ENCODE results near the gene CAMKV. TPM values are rescaled to one million over a fixed set of nuclear protein-coding genes. Genes with fewer than 3 reads are reported as not detected.

CAMKV gene
- total RNA-seq, 1 experiment from 2014 or later, result 0.10 TPM

DNA sequence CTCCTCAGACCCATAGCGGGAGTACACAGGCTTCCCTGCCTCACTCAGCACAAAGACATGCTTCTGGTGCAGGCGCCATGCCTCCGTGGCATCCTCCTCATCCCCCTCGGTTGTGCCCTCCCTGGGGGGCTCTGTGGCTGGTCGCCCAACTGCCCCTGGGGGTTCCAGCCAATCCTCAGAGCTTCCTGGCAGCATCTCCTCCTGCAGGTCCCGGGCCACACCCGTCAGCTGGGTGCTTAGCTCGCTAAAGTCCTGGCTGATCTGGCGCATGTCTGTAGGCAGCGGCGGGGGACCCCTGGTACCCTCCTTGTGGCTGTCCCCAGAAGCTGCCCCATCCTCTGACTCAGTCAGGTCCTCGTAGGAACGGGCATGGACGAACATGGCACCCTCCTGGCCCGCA lies 41.9 kb upstream of the CAMKV start:
- Histone ChIP-seq H3K36me3 (ENCODE audit: control insufficient read depth in 1 of 2, insufficient read depth in 2 of 2, low read length in 2 of 2) (0 out of 4 replicates have a peak, but pooled peaks cover 0 to 6% of the 10 kb centered on the region in 2 experiments), H3K79me2 (ENCODE audit: insufficient read depth, low read length) (no peaks in the 10 kb centered on the region), H3K9ac (ENCODE audit: low read length) (no peak overlapping the region), H3K27me3 (ENCODE audit: insufficient read depth, low read length) (no peaks in the 10 kb centered on the region), H3K4me1 (ENCODE audit: control insufficient read depth in 1 of 2, insufficient read depth in 2 of 2, low read length in 2 of 2) (peaks cover 2% of the 10 kb centered on the region in 2 experiments; a peak in 3 of 4 replicates), H3K4me2 (ENCODE audit: low read length) (no peak overlapping the region), H3K4me3 (replicated peaks in 1 of 2; ENCODE audit: low read depth in 1 of 2, low read length in 2 of 2) (no peak overlapping the region), H4K20me1 (ENCODE audit: insufficient read depth) (no peaks in the 10 kb centered on the region), H3K9me3 (ENCODE audit: control insufficient read depth in 1 of 2, insufficient read depth in 1 of 2, low read depth in 1 of 2, low read length in 2 of 2) (no peaks in the 10 kb centered on the region), H3K9me2 (ENCODE audit: insufficient read depth) (no peaks in the 10 kb centered on the region), H2AFZ (ENCODE audit: low read depth, low read length, poor library complexity, severe bottlenecking) (no peak overlapping the region), H3K27ac (ENCODE audit: low read depth, low read length) (no peak overlapping the region)
- POLR2A ChIA-PET, result no interaction called here
- intact Hi-C loops (cut with micrococcal nuclease), result no loop called here
- TF ChIP-seq SP1 (IDR thresholded peaks at IDR 0.05; ENCODE audit: low read depth), result no peak
- TF ChIP-seq, protein P1, sequence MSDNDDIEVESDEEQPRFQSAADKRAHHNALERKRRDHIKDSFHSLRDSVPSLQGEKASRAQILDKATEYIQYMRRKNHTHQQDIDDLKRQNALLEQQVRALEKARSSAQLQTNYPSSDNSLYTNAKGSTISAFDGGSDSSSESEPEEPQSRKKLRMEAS (IDR thresholded peaks at IDR 0.05), result no peak
- no peak for TF ChIP-seq TCF7L2 (IDR thresholded peaks at IDR 0.05; ENCODE audit: borderline replicate concordance, extremely low read depth, insufficient read depth, insufficient read length)
- TF ChIP-seq, protein P2, sequence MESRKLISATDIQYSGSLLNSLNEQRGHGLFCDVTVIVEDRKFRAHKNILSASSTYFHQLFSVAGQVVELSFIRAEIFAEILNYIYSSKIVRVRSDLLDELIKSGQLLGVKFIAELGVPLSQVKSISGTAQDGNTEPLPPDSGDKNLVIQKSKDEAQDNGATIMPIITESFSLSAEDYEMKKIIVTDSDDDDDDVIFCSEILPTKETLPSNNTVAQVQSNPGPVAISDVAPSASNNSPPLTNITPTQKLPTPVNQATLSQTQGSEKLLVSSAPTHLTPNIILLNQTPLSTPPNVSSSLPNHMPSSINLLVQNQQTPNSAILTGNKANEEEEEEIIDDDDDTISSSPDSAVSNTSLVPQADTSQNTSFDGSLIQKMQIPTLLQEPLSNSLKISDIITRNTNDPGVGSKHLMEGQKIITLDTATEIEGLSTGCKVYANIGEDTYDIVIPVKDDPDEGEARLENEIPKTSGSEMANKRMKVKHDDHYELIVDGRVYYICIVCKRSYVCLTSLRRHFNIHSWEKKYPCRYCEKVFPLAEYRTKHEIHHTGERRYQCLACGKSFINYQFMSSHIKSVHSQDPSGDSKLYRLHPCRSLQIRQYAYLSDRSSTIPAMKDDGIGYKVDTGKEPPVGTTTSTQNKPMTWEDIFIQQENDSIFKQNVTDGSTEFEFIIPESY (IDR thresholded peaks at IDR 0.05; ENCODE audit: extremely low read depth, insufficient replicate concordance, low read length), result no peak
- TF ChIP-seq SRF (IDR thresholded peaks at IDR 0.05; ENCODE audit: low read depth), result no peak
- TF ChIP-seq, protein P3, sequence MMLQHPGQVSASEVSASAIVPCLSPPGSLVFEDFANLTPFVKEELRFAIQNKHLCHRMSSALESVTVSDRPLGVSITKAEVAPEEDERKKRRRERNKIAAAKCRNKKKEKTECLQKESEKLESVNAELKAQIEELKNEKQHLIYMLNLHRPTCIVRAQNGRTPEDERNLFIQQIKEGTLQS (IDR thresholded peaks at IDR 0.05), result no peak
- TF ChIP-seq CBX3 (IDR thresholded peaks at IDR 0.05; ENCODE audit: low read depth), result no peak
- no peak for TF ChIP-seq ZFX (IDR thresholded peaks at IDR 0.05)
- TF ChIP-seq EZH2 (IDR thresholded peaks at IDR 0.05), result no peak
- no peak for TF ChIP-seq FOSL1 (IDR thresholded peaks at IDR 0.05; ENCODE audit: low read depth)
- TF ChIP-seq, protein P4, sequence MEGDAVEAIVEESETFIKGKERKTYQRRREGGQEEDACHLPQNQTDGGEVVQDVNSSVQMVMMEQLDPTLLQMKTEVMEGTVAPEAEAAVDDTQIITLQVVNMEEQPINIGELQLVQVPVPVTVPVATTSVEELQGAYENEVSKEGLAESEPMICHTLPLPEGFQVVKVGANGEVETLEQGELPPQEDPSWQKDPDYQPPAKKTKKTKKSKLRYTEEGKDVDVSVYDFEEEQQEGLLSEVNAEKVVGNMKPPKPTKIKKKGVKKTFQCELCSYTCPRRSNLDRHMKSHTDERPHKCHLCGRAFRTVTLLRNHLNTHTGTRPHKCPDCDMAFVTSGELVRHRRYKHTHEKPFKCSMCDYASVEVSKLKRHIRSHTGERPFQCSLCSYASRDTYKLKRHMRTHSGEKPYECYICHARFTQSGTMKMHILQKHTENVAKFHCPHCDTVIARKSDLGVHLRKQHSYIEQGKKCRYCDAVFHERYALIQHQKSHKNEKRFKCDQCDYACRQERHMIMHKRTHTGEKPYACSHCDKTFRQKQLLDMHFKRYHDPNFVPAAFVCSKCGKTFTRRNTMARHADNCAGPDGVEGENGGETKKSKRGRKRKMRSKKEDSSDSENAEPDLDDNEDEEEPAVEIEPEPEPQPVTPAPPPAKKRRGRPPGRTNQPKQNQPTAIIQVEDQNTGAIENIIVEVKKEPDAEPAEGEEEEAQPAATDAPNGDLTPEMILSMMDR (IDR thresholded peaks at IDR 0.05 in 2 of 3, conservative IDR thresholded peaks at IDR 0.05 in 1 of 3; ENCODE audit: borderline replicate concordance in 1 of 3, insufficient read depth in 1 of 3, low read depth in 2 of 3, low read length in 2 of 3), result no peak
- TF ChIP-seq EZH2phosphoT487 (IDR thresholded peaks at IDR 0.05; ENCODE audit: borderline replicate concordance), result no peak
- no peak for TF ChIP-seq SIN3A (IDR thresholded peaks at IDR 0.05; ENCODE audit: low read depth)
- no peak for TF ChIP-seq JUND (IDR thresholded peaks at IDR 0.05)
- no peak for TF ChIP-seq YY1 (IDR thresholded peaks at IDR 0.05; ENCODE audit: extremely low read depth, insufficient replicate concordance, low read depth, low read length)
- no TSS peak for BruUV-seq (replicated peaks)
- no peak for ATAC-seq
- RAD21 ChIA-PET (ENCODE audit: low non-redundant PET in 1 of 2, low total read pairs in 2 of 2, uncharacterized antibody in 2 of 2, unreplicated experiment in 2 of 2), result no interaction called here
- DNase-seq (ENCODE audit: low read depth, low spot score), result no peak
- CTCF ChIA-PET, result interaction anchor here (1.4 kb wide), 1 partner anchor 18 kb away, joined by 4 read pairs; the partner anchor contains the start of gene MON1A
